Left renal cortex interstitium (tissue), 4 donors: Measurements from ENCODE around the gene LRRC8D. TPM values are rescaled to one million over a fixed set of nuclear protein-coding genes. Genes with fewer than 3 reads are reported as not detected.
"Not testable (repeated sequence)": the region's sequence is repeated elsewhere in the genome, so short reads cannot be mapped to it uniquely, and the experiment has no call there.

Experiments used
- DNase-seq, 4 donors: peaks; one replicate each; pipeline ENCODE4 v3.0.0-alpha.2; 2013; ENCODE audit warnings: low read depth in 4 of 4, low spot score in 2 of 4, missing footprints in 1 of 4
- polyA plus RNA-seq, 4 donors: library from polyadenylated mRNA; unstranded; fragments of 120-200 nt; gene quantifications; one replicate each; pipeline ENCODE4 v1.2.1, GENCODE V29; 2013; ENCODE audit not compliant: insufficient read length in 4 of 4

LRRC8D gene
- polyA plus RNA-seq = 10 to 100 TPM; 35.3 to 40.7 (median 38.1) TPM

DNA sequence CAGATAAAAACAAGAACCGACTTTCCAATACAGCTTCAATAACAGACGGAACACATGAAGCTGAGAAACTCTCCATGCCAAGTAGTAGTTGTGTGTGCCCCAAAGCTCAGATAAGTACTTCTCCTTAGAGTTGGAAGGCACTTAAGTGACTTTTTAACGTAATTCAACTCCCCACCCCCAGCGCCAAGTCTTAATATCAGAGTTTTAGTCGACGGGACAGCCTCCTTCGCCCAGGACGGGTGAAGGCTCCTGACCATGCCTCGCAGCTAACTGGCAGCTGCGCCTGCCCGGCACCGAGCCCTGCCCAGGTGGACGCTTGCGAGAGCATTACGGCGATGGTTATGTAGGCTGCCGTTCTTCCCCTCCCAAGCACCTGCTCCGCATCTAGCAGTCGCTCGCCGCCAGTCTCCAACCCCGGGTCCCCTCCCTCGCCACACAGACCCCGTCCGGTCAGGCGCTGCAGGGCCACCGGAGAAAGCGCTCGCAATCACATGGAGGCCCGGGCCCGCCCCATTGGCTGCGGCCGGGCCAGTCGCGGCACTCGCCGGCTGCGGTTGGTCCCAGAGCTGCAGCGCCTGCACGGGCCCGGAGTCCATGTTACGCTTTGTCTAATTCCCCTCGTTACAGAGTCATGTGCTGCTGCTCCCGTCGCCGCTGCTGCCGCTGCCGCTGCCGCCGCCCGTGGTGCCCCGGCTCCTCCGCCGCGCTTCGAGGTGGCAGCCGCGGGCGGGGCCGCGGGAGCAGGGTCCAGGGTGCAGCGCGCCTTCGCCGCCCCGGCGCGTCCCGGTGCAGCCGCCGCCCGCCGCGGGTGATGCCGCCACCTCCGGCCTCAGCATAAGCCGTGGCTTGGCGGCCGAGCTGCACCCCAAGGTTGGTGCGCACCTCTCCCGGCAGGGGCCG lies at the start of gene LRRC8D:
Gene LRRC8D (plus strand): TSS at position 611 of the 900 bp plus-strand sequence. CDS start 112,037 bp downstream, outside the sequence.
- peak in 2 of 4 donors; percentile 67 to 81 for DNase-seq

DNA sequence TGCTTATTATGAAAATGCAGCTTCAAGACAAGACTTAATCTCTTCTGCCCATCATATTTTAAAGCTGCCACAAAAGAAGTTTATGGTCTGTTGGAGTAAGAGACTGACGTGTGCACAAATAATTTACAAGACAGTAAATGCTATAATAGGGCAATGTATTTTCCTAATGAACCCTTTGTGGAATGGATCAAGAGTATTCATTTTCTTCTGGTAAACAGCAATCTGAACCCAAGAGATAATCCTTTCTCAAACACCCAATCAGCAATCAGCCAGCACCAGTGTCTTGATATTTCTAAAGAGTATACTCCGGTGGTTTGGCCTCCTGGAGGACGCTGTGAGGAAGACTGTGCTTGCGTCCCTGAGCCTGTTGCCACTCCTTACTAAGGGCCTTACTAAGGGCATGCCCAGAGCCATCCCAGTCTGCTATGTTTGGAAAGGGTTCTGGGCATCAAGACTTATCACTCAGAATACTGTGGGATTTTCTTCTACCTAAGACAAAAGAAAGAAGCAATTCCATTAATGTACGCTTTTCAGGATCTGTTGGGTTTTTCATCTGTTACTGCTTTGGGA lies 48.8 kb upstream of the LRRC8D start:
- no peak for DNase-seq

DNA sequence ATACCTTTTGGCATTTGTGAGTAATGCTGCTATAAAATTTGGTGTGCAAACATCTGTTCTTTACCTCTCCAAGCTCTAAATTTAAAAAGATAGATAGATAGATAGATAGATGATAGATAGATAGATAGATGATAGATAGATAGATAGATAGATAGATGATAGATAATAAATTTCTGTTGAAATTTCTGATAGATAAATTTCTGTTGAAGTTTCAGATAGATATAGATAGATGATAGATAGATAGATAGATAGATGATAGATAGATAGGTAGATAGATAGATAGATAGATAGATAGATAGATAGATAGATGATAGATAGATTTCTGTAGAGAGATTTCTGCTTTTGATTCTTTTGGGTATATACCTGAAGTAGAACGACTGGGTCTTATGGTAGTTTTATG lies 44.7 kb upstream of the LRRC8D start:
- DNase-seq = not testable (repeated sequence)

DNA sequence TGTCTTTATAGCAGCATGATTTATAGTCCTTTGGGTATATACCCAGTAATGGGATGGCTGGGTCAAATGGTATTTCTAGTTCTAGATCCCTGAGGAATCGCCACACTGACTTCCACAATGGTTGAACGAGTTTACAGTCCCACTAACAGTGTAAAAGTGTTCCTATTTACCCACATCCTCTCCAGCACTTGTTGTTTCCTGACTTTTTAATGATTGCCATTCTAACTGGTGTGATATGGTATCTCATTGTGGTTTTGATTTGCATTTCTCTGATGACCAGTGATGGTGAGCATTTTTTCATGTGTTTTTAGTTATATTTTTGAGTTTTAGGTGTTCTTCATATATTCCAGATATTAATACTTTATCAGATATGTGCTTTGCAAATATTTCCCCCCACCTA lies 43.6 kb upstream of the LRRC8D start:
- not testable (repeated sequence) for DNase-seq

DNA sequence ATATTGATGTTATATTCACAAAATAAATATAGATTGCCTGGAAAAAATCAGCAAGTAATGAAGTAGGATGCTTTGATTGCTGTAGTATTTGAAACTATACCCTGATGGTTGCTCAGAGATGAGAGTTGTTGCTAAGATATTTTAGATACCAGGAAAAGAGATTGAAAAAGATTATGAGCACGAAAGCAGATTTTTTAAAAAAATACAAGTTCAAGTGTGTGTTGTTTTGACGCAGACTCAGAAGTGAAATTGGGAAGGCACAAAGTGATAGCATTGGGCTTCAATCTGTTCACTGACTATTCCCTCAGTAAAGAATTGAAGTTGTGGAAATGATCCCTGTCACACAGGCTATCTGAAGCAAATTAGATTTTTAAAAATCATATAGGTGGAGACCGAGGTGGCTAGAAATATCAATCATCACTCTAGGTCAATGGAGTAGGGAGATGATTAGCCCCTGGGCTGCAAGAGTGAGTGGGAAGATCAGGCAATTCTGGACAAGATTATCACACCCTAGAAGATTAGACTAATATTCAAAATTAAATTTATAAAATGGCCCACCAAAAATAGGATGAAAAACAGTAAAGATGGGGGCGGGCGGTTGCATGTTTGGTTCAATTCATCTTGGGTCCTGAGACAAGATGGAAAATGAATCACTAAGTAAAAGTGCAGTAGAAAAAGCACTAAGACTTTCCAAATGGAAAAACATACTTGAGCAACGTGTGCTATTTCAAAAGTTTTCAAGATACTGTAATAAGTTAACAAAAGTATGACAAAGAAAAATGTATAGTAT lies 41.5 kb upstream of the LRRC8D start:
- DNase-seq = no peak

DNA sequence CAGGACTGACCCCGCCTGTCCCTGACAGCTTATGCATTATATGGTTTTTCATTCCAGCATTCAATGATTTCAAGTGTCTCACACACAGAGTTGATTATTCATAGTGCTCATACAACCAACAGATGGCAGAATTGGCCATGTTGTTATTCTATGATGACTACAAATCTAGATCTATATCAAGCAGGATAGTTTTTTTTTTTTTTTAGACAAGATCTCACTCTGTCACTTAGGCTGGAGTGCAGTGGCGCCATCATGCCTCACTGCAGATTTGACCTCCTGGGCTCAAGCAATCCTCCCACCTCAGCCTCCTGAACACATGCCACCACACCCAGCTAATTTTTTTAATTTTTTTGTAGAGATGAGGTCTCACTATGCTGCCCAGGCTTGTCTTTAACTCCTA lies 40.1 kb upstream of the LRRC8D start:
- DNase-seq = no peak

DNA sequence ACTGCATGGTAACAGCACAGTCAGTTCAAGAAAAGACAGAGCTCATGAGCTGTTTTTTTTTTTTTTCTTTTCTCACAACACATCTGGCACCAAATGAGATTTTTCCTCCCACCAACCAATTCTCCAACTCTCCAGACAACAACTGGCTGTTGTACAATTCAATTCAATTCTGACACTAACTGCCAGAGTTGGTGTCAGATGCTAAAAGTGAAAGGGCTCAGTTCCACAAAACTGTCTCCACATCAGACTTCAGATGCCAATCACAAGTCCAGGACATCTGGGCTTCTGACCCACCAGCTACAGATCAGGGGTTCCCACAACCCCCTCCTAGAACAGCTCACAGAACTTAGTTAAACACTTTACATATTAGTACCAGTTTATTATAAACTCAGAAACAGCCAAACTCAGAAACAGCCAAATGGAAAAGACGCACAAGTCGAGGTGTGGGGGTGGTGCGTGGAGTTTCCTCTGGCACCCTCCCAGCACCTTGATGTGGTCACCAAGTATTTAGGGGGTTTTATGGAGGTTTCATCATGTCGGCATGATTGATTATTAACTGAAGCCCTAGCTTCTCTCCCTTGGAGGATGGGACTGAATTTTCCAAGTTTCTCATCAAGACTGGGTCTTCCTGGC lies 39.2 kb upstream of the LRRC8D start:
- no peak for DNase-seq

DNA sequence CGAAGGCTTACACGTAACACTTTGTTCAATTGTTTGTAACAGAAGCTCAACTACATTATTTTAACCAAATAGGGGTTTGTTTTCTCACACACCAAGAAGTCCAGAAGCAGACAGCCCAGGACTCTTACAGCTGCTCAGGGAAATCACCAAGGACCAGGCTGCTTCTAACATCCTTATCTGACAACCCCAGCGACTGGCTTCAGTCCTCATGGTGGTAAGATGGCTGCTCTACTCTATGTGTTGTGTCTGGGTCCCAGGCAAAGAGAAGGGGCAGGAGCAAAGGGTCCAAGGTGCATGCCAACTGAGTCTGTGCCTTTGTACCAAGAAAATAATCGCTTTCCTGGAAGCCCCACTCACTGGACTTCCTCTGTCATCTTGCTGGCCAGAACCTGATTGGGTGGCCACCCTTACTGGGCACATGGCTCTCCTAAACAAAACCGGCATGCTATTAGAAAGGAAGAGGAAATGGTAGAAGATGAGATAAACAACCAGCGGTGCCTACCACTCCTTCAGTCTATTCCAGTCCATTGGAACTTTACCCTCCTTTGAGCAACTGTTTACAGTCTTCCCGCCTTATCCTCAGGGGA lies 34.1 kb upstream of the LRRC8D start:
- no peak for DNase-seq

DNA sequence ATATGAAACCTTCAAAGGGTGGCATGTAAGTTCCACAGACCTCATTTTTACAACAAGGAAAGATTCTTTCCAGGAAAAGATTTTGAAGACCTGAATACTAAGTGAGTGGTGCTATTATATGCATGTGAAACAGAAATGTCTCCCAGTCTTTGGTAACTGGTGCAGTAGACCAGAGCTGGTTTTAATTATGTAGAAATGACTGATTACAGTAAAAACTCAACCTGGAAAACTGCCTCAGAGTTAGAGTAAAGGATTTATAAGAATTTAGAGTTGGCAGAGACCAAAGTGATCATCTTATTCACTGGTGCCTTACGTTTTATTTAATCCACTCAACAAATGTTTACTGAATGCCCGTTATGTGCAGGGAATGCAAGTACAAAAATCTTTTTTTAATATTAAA lies 30.2 kb upstream of the LRRC8D start:
- no peak for DNase-seq

DNA sequence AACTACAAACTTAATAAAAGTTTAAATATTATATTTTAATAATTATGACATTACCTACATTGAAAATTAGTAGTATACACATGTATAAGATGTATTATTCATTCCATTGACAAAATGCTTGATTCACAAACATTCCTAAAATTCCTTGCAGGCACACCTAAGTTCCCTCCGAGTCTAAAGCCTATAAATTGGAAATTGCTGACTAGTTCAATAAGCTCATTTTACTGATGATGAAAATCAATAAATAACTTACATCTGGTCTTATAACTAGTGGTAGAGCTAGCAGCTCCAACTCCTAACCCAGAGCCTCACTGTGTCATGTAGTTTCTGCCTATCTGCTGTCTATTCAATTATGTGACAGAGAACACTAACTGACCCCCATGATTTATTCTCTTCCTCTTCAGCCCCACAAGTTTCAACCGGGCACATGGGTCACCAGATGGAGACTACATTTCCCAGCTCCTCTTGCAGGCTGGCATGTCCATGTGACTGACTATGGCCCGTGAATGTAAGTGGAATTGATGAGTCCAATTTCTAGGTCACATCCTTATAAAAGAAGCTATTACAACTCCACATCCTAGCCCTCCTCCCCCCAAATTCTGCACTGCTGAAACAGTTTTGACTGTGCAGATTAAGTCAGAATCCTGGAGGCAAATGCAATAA lies 29.6 kb upstream of the LRRC8D start:
- no peak for DNase-seq

DNA sequence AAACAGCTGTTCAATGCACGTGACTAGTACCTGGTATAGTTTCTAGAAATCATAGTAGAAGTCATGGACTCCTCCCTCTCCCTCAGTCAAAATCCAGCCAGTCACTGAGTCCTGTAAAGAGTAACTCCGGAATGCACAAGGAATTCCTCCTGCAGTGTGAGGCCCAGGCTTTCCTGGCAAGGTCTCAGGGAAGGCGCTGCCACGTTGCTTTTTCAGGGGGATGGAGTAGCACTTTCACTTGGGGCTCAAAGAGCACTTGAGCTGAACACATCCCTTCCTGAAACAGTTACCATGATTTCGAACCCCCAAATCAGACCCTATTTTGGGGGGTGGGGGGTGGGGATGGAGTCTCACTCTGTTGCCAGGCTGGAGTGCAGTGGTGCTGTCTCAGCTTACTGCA lies 26.4 kb upstream of the LRRC8D start:
- DNase-seq = no peak

DNA sequence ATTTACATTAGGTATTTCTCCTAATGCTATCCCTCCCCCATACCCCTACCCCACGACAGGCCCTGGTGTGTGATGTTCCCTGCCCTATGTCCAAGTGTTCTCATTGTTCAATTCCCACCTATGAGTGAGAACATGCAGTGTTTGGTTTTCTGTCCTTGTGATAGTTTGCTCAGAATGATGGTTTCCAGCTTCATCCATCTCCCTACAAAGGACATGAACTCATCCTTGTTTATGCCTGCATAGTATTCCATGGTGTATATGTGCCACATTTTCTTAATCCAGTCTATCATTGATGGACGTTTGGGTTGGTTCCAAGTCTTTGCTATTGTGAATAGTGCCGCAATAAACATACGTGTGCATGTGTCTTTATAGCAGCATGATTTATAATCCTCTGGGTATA lies 25.3 kb upstream of the LRRC8D start:
- DNase-seq = not testable (repeated sequence)

DNA sequence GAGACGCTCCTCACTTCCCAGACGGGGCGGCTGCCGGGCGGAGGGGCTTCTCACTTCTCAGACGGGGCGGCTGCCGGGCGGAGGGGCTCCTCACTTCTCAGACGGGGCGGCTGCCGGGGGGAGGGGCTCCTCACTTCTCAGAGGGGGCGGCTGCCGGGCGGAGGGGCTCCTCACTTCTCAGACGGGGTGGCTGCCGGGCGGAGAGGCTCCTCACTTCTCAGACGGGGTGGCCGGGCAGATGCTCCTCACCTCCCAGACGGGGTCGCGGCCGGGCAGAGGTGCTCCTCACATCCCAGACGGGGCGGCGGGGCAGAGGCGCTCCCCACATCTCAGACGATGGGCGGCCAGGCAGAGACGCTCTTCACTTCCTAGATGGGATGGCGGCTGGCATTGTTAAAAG lies 23.0 kb upstream of the LRRC8D start:
- DNase-seq = not testable (repeated sequence)

DNA sequence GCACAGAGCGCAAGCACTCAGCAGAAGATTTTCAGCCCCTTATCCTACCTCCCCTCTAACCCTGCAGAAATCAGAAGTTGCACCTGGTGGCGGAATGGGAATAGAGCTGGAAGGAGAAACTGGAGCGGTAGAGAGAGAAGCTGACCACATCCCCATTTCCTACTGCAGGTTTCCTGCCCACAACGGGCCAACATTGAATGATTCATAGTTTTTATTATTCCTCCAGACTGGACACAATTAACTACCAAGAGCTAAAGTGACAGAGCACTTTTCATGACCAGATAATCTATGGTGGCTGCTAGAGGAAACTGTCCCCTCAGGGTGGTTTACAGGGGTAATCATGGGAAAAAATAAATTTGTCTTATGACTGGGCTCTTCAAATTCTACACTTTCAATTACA lies 21.3 kb upstream of the LRRC8D start:
- DNase-seq = no peak

DNA sequence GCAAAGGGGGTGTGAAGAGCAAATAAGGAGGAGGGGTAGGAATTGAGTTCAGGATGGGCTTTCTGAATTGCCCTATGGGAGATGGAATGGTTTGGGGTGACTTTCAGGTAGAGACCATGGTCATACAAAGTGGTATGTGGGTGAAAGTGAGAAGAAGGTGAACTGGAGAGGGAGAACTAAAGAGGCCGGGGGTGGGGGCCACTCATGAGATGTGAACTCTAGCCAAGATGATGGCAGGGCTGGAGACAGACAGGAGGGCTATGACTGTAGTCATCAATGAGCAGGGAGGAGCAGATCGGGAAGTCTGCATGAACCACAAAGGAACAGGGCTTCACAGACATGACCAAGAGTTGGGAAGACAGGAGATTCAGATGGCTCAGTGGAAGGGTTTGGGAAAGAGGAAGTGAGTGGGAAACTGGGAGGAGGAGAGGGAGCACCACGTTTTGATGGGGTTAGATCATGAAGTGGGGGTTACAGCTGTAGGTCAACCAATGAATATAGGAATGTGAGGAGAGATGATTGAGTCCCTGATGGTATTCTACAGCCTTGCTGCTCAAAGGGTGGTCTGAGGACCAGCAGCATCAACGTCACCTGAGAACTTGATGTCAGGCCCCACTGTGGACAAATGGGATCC lies 20.7 kb upstream of the LRRC8D start:
- no peak for DNase-seq

DNA sequence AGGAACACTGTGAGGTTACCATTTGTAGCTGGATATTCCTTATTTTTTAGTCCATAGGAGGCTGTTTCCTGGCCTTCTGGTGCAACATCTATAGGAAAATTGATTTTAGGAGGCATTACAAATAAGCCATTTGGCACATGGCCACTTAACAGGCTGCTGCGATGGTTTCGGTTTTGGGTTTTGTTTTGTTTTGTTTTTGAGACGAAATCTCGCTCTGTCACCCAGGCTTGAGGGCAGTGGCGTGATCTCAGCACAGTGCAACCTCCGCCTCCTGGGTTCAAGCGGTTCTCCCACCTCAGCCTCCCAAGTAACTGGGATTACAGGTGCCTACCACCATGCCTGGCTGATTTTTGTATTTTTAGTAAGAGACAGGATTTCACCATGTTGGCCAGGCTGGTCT lies 20.1 kb upstream of the LRRC8D start:
- no peak for DNase-seq

DNA sequence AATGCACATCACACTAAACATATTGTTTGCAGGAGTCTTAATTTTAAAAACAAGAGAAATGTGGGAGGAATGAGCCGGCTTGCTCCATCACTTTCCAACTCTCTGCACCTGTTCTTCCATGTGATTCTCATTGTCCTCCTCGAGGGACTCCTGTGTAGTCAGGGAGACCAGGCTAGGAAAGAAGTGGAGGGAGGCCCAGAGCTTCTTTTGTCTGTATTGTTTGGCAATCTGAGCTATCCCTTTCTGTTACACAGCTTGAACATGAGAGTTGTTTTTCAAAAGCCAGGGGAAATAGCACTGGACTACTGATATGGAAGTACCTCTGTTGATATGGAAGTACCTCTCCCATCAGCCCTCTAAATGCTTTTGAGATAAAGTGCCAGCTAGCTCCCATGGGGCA lies 18.8 kb upstream of the LRRC8D start:
- no peak for DNase-seq

DNA sequence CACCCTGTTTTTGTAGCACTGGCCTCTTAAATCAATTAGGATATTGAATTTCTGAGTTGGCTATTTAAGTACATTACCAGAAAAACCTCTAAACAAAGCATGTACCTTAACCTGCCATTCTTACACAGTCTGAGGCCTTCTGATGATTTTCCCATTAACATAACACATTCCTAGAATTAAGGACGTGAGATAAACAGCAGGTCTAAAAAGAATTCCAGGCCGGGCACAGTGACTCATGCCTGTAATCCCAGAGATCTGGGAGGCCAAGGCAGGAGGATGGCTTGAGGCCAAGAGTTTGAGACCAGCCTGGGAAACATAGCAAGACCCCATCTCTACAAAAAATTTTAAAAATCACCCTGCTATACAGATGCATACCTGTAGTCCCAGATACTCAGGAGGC lies 18.0 kb upstream of the LRRC8D start:
- DNase-seq = no peak

DNA sequence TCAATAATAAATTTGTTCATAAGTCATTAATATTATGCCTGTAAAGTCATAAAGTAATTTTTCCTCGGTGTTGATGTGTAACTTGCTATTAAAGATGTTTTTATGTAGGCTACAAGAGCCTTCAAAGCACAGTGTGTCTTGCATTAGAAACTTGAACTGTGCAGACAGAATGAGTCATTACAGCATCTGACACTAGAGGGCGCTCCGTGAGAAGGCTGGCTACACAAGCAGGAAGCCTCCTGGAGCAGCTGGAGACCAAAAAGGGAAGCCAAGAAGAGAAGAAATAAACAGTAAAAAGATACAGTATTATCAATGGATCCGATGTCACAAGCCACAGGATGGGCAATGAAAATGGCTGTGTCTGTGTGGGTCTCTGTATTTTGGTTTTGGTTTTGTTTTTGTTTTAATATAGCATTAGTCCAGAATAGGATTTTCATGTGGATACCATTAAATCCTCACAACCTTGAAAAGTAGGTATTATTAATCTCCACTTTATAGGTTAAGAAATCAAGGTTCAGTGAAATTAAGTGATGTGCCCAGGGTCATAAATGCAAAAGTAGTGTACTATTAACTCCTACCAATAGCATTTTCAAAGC lies 16.1 kb upstream of the LRRC8D start:
- DNase-seq = peak in 3 of 4 donors; percentile 64 to 75 (median 74)
